ENCODE data around the gene ITCH.

- TF ChIP-seq CTCF (conservative IDR thresholded peaks at IDR 0.05) (no peak), ZFX (IDR thresholded peaks at IDR 0.05) (no peak)
Observed at GRCh38 chr20:34544109-34544796, 181.2 kb downstream of the ITCH start.
